ENCODE measurements around the gene TLE3. TPM values are rescaled to one million over a fixed set of nuclear protein-coding genes. Genes with fewer than 3 reads are reported as not detected.

Gene TLE3
- total RNA-seq, 1 donor: 196 TPM

- Histone ChIP-seq H3K9me3 (ENCODE audit: low read depth, low read length) (no peaks in the 10 kb centered on the region), H3K4me1 (ENCODE audit: insufficient read depth, low read length) (peaks cover 23% of the 10 kb centered on the region), H3K4me3 (ENCODE audit: low read length) (no peak overlapping the region), H3K27me3 (ENCODE audit: insufficient read depth, low read length) (no peaks in the 10 kb centered on the region)
Measured at GRCh38 chr15:70034141-70034540, 63.6 kb downstream of the TLE3 start.

- Histone ChIP-seq H3K27me3 (ENCODE audit: insufficient read depth, low read length) (no peaks in the 10 kb centered on the region), H3K4me3 (ENCODE audit: low read length) (no peak overlapping the region), H3K9me3 (ENCODE audit: low read depth, low read length) (no peaks in the 10 kb centered on the region), H3K4me1 (ENCODE audit: insufficient read depth, low read length) (peaks cover 23% of the 10 kb centered on the region)
Measured at GRCh38 chr15:70033529-70034140, 64.1 kb downstream of the TLE3 start.

- H3K4me3 ChIP-seq (ENCODE audit: low read length): no peak overlapping the region
- H3K4me1 ChIP-seq (ENCODE audit: insufficient read depth, low read length): peaks cover 23% of the 10 kb centered on the region
- H3K27me3 ChIP-seq (ENCODE audit: insufficient read depth, low read length): no peaks in the 10 kb centered on the region
- H3K9me3 ChIP-seq (ENCODE audit: low read depth, low read length): no peaks in the 10 kb centered on the region
Measured at GRCh38 chr15:70033109-70033508, 64.6 kb downstream of the TLE3 start.

- Histone ChIP-seq H3K4me1 (ENCODE audit: insufficient read depth, low read length) (peaks cover 23% of the 10 kb centered on the region), H3K27me3 (ENCODE audit: insufficient read depth, low read length) (no peaks in the 10 kb centered on the region), H3K4me3 (ENCODE audit: low read length) (no peak overlapping the region), H3K9me3 (ENCODE audit: low read depth, low read length) (no peaks in the 10 kb centered on the region)
Measured at GRCh38 chr15:70032509-70032908, 65.2 kb downstream of the TLE3 start.

GRCh38 chr15:70031713-70032112, 66.0 kb downstream of the TLE3 start:
- Histone ChIP-seq H3K9me3 (ENCODE audit: low read depth, low read length) (no peaks in the 10 kb centered on the region), H3K4me3 (ENCODE audit: low read length) (no peak overlapping the region), H3K27me3 (ENCODE audit: insufficient read depth, low read length) (no peaks in the 10 kb centered on the region), H3K4me1 (ENCODE audit: insufficient read depth, low read length) (peaks cover 19% of the 10 kb centered on the region)

GRCh38 chr15:70031261-70031660, 66.5 kb downstream of the TLE3 start:
- Histone ChIP-seq H3K9me3 (ENCODE audit: low read depth, low read length) (no peaks in the 10 kb centered on the region), H3K4me3 (ENCODE audit: low read length) (no peak overlapping the region), H3K4me1 (ENCODE audit: insufficient read depth, low read length) (peaks cover 14% of the 10 kb centered on the region), H3K27me3 (ENCODE audit: insufficient read depth, low read length) (no peaks in the 10 kb centered on the region)

- peaks cover 10% of the 10 kb centered on the region for H3K4me1 ChIP-seq (ENCODE audit: insufficient read depth, low read length)
- H3K9me3 ChIP-seq (ENCODE audit: low read depth, low read length): no peaks in the 10 kb centered on the region
- H3K4me3 ChIP-seq (ENCODE audit: low read length): no peak overlapping the region
Measured at GRCh38 chr15:70030851-70031250, 66.9 kb downstream of the TLE3 start.

GRCh38 chr15:70029297-70029701, 68.4 kb downstream of the TLE3 start:
- Histone ChIP-seq H3K9me3 (ENCODE audit: low read depth, low read length) (no peaks in the 10 kb centered on the region), H3K27me3 (ENCODE audit: insufficient read depth, low read length) (no peaks in the 10 kb centered on the region), H3K4me3 (ENCODE audit: low read length) (no peak overlapping the region), H3K4me1 (ENCODE audit: insufficient read depth, low read length) (peaks cover under 1% of the 10 kb centered on the region)

More at GRCh38 chr15:70030851-70031250, 66.9 kb downstream of the TLE3 start:
- H3K27me3 ChIP-seq (ENCODE audit: insufficient read depth, low read length): no peaks in the 10 kb centered on the region

- Histone ChIP-seq H3K9me3 (ENCODE audit: low read depth, low read length) (no peaks in the 10 kb centered on the region), H3K4me1 (ENCODE audit: insufficient read depth, low read length) (peaks cover 18% of the 10 kb centered on the region), H3K27me3 (ENCODE audit: insufficient read depth, low read length) (no peaks in the 10 kb centered on the region), H3K4me3 (ENCODE audit: low read length) (no peak overlapping the region)
Measured at GRCh38 chr15:70027518-70027917, 70.2 kb downstream of the TLE3 start.

- Histone ChIP-seq H3K4me1 (ENCODE audit: insufficient read depth, low read length) (peaks cover 18% of the 10 kb centered on the region), H3K4me3 (ENCODE audit: low read length) (no peak overlapping the region), H3K27me3 (ENCODE audit: insufficient read depth, low read length) (no peaks in the 10 kb centered on the region), H3K9me3 (ENCODE audit: low read depth, low read length) (no peaks in the 10 kb centered on the region)
Measured at GRCh38 chr15:70026991-70027390, 70.7 kb downstream of the TLE3 start.

- no peak overlapping the region for H3K4me3 ChIP-seq (ENCODE audit: low read length)
- H3K27me3 ChIP-seq (ENCODE audit: insufficient read depth, low read length): no peaks in the 10 kb centered on the region
- H3K4me1 ChIP-seq (ENCODE audit: insufficient read depth, low read length): peaks cover 18% of the 10 kb centered on the region
- no peaks in the 10 kb centered on the region for H3K9me3 ChIP-seq (ENCODE audit: low read depth, low read length)
Measured at GRCh38 chr15:70025413-70026296, 72.1 kb downstream of the TLE3 start.

- peaks cover 18% of the 10 kb centered on the region for H3K4me1 ChIP-seq (ENCODE audit: insufficient read depth, low read length)
- H3K9me3 ChIP-seq (ENCODE audit: low read depth, low read length): no peaks in the 10 kb centered on the region
- H3K4me3 ChIP-seq (ENCODE audit: low read length): no peak overlapping the region
- no peaks in the 10 kb centered on the region for H3K27me3 ChIP-seq (ENCODE audit: insufficient read depth, low read length)
Measured at GRCh38 chr15:70024521-70024920, 73.2 kb downstream of the TLE3 start.

GRCh38 chr15:70023769-70024491, 73.8 kb downstream of the TLE3 start:
- Histone ChIP-seq H3K9me3 (ENCODE audit: low read depth, low read length) (no peaks in the 10 kb centered on the region), H3K4me3 (ENCODE audit: low read length) (no peak overlapping the region), H3K4me1 (ENCODE audit: insufficient read depth, low read length) (peaks cover 18% of the 10 kb centered on the region), H3K27me3 (ENCODE audit: insufficient read depth, low read length) (no peaks in the 10 kb centered on the region)

- Histone ChIP-seq H3K4me1 (ENCODE audit: insufficient read depth, low read length) (peaks cover 18% of the 10 kb centered on the region), H3K4me3 (ENCODE audit: low read length) (no peak overlapping the region), H3K9me3 (ENCODE audit: low read depth, low read length) (no peaks in the 10 kb centered on the region), H3K27me3 (ENCODE audit: insufficient read depth, low read length) (no peaks in the 10 kb centered on the region)
Measured at GRCh38 chr15:70023064-70023768, 74.5 kb downstream of the TLE3 start.

- Histone ChIP-seq H3K9me3 (ENCODE audit: low read depth, low read length) (no peaks in the 10 kb centered on the region), H3K4me3 (ENCODE audit: low read length) (no peak overlapping the region), H3K4me1 (ENCODE audit: insufficient read depth, low read length) (peaks cover 23% of the 10 kb centered on the region), H3K27me3 (ENCODE audit: insufficient read depth, low read length) (no peaks in the 10 kb centered on the region)
Measured at GRCh38 chr15:70020229-70020628, 77.5 kb downstream of the TLE3 start.

All from mononuclear cell (primary cell).